OCI-LY3 (cell line): ENCODE data around the gene TBC1D16.

Experiments
- EZH2phosphoT487 ChIP-seq: fragments of 200-600 bp; shearing (Covaris generic); IDR thresholded peaks from 2 replicates; pipeline ENCODE4 v1.6.1; 2018; ENCODE audit warnings: antibody characterized with exemption, mixed run types, low read depth
- TF ChIP-seq, protein P1 (sequence below): fragments of 200-600, 300-600 bp; sonication (generic); IDR thresholded peaks from 2 replicates; pipeline ENCODE4 v1.5.1; 2014; ENCODE audit warnings: antibody characterized with exemption, low read length, low read depth

DNA sequence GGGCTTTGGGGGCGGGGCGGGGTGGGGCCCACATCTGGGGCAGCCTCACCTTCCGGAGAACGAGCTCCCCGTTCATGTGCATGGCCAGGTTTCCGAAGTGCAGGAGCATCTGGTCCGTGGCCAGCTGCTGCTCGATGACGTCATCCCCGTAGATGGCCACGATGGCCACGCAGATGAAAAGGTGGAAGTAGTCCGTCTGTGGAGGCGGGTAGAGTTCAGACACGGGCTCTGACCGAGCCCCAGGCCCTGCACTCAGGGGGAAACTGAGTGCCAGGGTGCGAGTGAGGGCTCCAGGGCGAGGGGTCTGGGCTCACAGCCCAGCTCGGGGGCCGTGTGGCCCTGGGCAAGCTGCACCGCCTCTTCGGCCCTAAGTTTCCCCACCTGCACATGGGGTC lies 93.7 kb downstream of the TBC1D16 start:
- TF ChIP-seq, protein P1, sequence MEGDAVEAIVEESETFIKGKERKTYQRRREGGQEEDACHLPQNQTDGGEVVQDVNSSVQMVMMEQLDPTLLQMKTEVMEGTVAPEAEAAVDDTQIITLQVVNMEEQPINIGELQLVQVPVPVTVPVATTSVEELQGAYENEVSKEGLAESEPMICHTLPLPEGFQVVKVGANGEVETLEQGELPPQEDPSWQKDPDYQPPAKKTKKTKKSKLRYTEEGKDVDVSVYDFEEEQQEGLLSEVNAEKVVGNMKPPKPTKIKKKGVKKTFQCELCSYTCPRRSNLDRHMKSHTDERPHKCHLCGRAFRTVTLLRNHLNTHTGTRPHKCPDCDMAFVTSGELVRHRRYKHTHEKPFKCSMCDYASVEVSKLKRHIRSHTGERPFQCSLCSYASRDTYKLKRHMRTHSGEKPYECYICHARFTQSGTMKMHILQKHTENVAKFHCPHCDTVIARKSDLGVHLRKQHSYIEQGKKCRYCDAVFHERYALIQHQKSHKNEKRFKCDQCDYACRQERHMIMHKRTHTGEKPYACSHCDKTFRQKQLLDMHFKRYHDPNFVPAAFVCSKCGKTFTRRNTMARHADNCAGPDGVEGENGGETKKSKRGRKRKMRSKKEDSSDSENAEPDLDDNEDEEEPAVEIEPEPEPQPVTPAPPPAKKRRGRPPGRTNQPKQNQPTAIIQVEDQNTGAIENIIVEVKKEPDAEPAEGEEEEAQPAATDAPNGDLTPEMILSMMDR, result no peak
- TF ChIP-seq EZH2phosphoT487, result no peak
